Caco-2 (cell line): ENCODE measurements around the gene MBD6. TPM values are rescaled to one million over a fixed set of nuclear protein-coding genes. Genes with fewer than 3 reads are reported as not detected.

Experiments used
- BruUV-seq: library from RNA; stranded (reverse); fragments of 400-500 nt; replicated peaks from 2 replicates; lab custom pipeline; 2021; lab: Mats Ljungman, UMichigan
- CTCF ChIA-PET: fragments of 300-600 bp; sonication (Branson Sonifier 250); formaldehyde crosslinking; loops from one replicate; lab custom pipeline; 2022; ENCODE audit warnings: antibody characterized with exemption; lab: Charles Lee
- POLR2A ChIA-PET: fragments of 300-600 bp; sonication (Branson Sonifier 250); formaldehyde crosslinking; loops from one replicate; lab custom pipeline; 2022; ENCODE audit warnings: antibody characterized with exemption; lab: Charles Lee
- DNase-seq, 2 experiments: peaks; one replicate each; pipeline versions ENCODE4 v3.0.0 to v3.0.0-alpha.2; 2020 to 2022
- H3K27me3 ChIP-seq: replicated peaks from 2 replicates; pipeline ENCODE4 v1.6.0; 2011; ENCODE audit warnings: low read length; ENCODE audit not compliant: control insufficient read depth, insufficient read depth
- H3K36me3 ChIP-seq: 2 replicates; pipeline ENCODE4 v1.5.1; 2011; ENCODE audit warnings: low read length; ENCODE audit not compliant: control insufficient read depth, insufficient read depth
- H3K4me1 ChIP-seq: fragments of 250-450 bp; sonication (Bioruptor Pico); 2 replicates; pipeline ENCODE4 v1.5.1; 2020; ENCODE audit warnings: mild to moderate bottlenecking
- H3K4me3 ChIP-seq: 2 replicates; pipeline ENCODE4 v1.5.1; 2011; ENCODE audit warnings: low read depth, mild to moderate bottlenecking, control low read depth, low read length
- H3K9me3 ChIP-seq: fragments of 250-450 bp; sonication (Bioruptor Pico); 2 replicates; pipeline ENCODE4 v1.5.1; 2020; ENCODE audit warnings: mild to moderate bottlenecking, moderate library complexity
- H3K27ac Mint-ChIP-seq: one replicate; pipeline ENCODE4 v1.8.0; 2022; ENCODE audit warnings: mixed read lengths; ENCODE audit not compliant: unreplicated experiment
- H3K27me3 Mint-ChIP-seq: one replicate; pipeline ENCODE4 v1.8.0; 2022; ENCODE audit warnings: mixed read lengths; ENCODE audit not compliant: insufficient read depth, unreplicated experiment
- H3K36me3 Mint-ChIP-seq: one replicate; pipeline ENCODE4 v1.8.0; 2022; ENCODE audit warnings: mild to moderate bottlenecking, mixed read lengths; ENCODE audit not compliant: insufficient read depth, unreplicated experiment
- H3K4me1 Mint-ChIP-seq: one replicate; pipeline ENCODE4 v1.8.0; 2022; ENCODE audit warnings: low read depth, mixed read lengths; ENCODE audit not compliant: unreplicated experiment
- H3K4me3 Mint-ChIP-seq: one replicate; pipeline ENCODE4 v1.8.0; 2022; ENCODE audit warnings: mild to moderate bottlenecking, moderate library complexity, mixed read lengths; ENCODE audit not compliant: unreplicated experiment
- H3K9me3 Mint-ChIP-seq: one replicate; pipeline ENCODE4 v1.8.0; 2022; ENCODE audit warnings: mixed read lengths; ENCODE audit not compliant: unreplicated experiment
- CTCF ChIP-seq, 2 experiments: fragments of 200-600 bp in 1 of 2; IDR thresholded peaks; 1 replicate in 1 of 2; 2 replicates in 1 of 2; pipeline versions ENCODE4 v1.5.1 to v1.8.0; 2011 to 2022; ENCODE audit warnings: antibody characterized with exemption in 1 of 2, control low read depth in 1 of 2, inconsistent platforms in 1 of 2, low read depth in 1 of 2, low read length in 1 of 2, mild to moderate bottlenecking in 1 of 2, moderate library complexity in 1 of 2; ENCODE audit not compliant: insufficient read depth in 1 of 2, severe bottlenecking in 1 of 2, unreplicated experiment in 1 of 2
- intact Hi-C: fragments of 100-400 bp; cut with micrococcal nuclease; formaldehyde crosslinking; loops from one replicate; pipeline ENCODE4 v1.10.0; 2022; ENCODE audit not compliant: unreplicated experiment
- total RNA-seq: library from RNA; stranded (reverse); gene quantifications from 2 replicates; pipeline ENCODE4 v1.2.3, GENCODE V29; 2022

Gene MBD6
- total RNA-seq, 1 experiment from 2014 or later = 82.2 TPM

DNA sequence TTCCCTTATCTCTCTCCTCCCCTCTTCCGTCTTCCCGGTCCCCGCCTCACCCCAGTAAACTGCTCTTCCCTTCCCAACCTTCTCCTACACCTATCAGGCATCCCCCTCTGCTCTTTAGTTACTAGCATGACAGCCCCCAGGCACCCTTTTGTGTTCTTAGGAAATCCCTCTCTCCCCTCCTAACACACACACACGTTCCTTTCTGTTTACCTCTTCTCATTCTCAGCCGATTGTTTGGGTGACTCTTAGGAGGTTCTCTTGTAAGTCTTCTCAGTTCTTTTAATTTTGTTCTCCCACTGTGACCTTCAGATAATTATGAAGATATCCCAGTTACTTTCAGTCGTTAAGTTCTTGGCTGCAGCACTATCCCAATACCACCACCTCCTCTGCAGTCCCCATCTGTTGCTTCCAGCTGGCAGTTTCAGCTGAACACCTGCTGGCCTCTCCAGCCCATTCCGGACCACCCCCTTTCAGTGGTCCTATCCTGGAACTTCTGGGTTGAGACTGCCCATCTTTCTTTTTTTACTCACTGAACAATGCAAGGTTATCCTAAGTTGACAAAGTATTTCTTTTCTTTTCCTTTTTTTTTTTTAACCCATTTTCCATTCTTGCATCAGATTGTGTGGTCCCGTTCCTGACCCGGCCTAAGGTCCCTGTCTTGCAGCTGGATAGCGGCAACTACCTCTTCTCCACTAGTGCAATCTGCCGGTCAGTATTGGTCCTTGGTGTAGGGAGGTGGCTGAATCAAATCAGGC lies 34.0 kb upstream of the MBD6 start:
- H3K4me3 ChIP-seq = peak overlapping the region; percentile 87
- no peaks in the 10 kb centered on the region for H3K9me3 Mint-ChIP-seq
- ChIA-PET POLR2A (interaction anchor here (0.6 to 1.1 kb wide), 3 partner anchors 28 to 461 kb away, joined by 3 to 7 read pairs (median 5); partner anchors contain the start of gene DDIT3), CTCF (no interaction called here)
- no peaks in the 10 kb centered on the region for H3K27me3 Mint-ChIP-seq
- 0 out of 2 replicates have a peak, but pooled peaks cover 7% of the 10 kb centered on the region for H3K4me1 ChIP-seq
- peak overlapping the region; percentile 94 for H3K4me3 Mint-ChIP-seq
- no peaks in the 10 kb centered on the region for H3K27me3 ChIP-seq
- no peaks in the 10 kb centered on the region for H3K9me3 ChIP-seq
- peaks cover 52% of the 10 kb centered on the region for H3K36me3 Mint-ChIP-seq
- DNase-seq = no peak
- peak overlapping the region; percentile 97 for H3K27ac Mint-ChIP-seq
- intact Hi-C loops = no loop called here
- no peak for TF ChIP-seq CTCF (IDR thresholded peaks at IDR 0.05; ENCODE audit: insufficient read depth in 1 of 2, low read depth in 1 of 2, low read length in 1 of 2, severe bottlenecking in 1 of 2, unreplicated experiment in 1 of 2)
- no TSS peak for BruUV-seq
- H3K4me1 Mint-ChIP-seq = peaks cover 16% of the 10 kb centered on the region
- peaks cover 6% of the 10 kb centered on the region for H3K36me3 ChIP-seq

GRCh38 chr12:57489157-57489641 lies 33.4 kb upstream of the MBD6 start:
- intact Hi-C loops = no loop called here

More at GRCh38 chr12:57489157-57489641, 33.4 kb upstream of the MBD6 start:
- no peak for DNase-seq
- Mint-ChIP-seq H3K4me3 (peak overlapping the region; percentile 94), H3K4me1 (peaks cover 15% of the 10 kb centered on the region), H3K27ac (peak overlapping the region; percentile 97), H3K27me3 (no peaks in the 10 kb centered on the region), H3K9me3 (no peaks in the 10 kb centered on the region), H3K36me3 (peaks cover 52% of the 10 kb centered on the region)
- H3K36me3 ChIP-seq = peaks cover 6% of the 10 kb centered on the region
- BruUV-seq = no TSS peak
- POLR2A ChIA-PET = interaction anchor here (0.6 to 1.1 kb wide), 3 partner anchors 28 to 462 kb away, joined by 3 to 7 read pairs (median 5); partner anchors contain the start of gene DDIT3
- H3K4me3 ChIP-seq = peak overlapping the region; percentile 87
- H3K9me3 ChIP-seq = no peaks in the 10 kb centered on the region
- no peak for TF ChIP-seq CTCF (IDR thresholded peaks at IDR 0.05; ENCODE audit: insufficient read depth in 1 of 2, low read depth in 1 of 2, low read length in 1 of 2, severe bottlenecking in 1 of 2, unreplicated experiment in 1 of 2)
- CTCF ChIA-PET = no interaction called here
- H3K4me1 ChIP-seq = 0 out of 2 replicates have a peak, but pooled peaks cover 7% of the 10 kb centered on the region
- H3K27me3 ChIP-seq = no peaks in the 10 kb centered on the region
